Gastroesophageal sphincter (tissue), 3 donors: ENCODE measurements around the gene LIN37.

ENCODE experiments used
- EP300 ChIP-seq: sonication (generic); formaldehyde crosslinking; IDR thresholded peaks from one replicate; pipeline ENCODE4 v1.6.1; 2017; ENCODE audit warnings: antibody characterized with exemption, mild to moderate bottlenecking
- POLR2A ChIP-seq, 2 donors: fragments of 450-650 bp; IDR thresholded peaks; one replicate each; pipeline ENCODE4 v1.6.1; 2017; ENCODE audit warnings: antibody characterized with exemption in 2 of 2, mild to moderate bottlenecking in 2 of 2, moderate library complexity in 1 of 2
- POLR2AphosphoS5 ChIP-seq: sonication (generic); formaldehyde crosslinking; IDR thresholded peaks from one replicate; pipeline ENCODE4 v1.6.1; 2017; ENCODE audit warnings: antibody characterized with exemption
- TF ChIP-seq, protein P1 (sequence below), 4 experiments: fragments of 200-600 bp in 2 of 4; fragments of 450-650 bp in 2 of 4; sonication (generic) in 1 of 4; IDR thresholded peaks; one replicate each; pipeline ENCODE4 v1.5.1; 2017 to 2019; ENCODE audit warnings: antibody characterized with exemption in 4 of 4, mild to moderate bottlenecking in 2 of 4, moderate library complexity in 2 of 4

GRCh38 chr19:35760711-35761349 is 12.5 kb downstream of the LIN37 start:
- TF ChIP-seq, protein P1, sequence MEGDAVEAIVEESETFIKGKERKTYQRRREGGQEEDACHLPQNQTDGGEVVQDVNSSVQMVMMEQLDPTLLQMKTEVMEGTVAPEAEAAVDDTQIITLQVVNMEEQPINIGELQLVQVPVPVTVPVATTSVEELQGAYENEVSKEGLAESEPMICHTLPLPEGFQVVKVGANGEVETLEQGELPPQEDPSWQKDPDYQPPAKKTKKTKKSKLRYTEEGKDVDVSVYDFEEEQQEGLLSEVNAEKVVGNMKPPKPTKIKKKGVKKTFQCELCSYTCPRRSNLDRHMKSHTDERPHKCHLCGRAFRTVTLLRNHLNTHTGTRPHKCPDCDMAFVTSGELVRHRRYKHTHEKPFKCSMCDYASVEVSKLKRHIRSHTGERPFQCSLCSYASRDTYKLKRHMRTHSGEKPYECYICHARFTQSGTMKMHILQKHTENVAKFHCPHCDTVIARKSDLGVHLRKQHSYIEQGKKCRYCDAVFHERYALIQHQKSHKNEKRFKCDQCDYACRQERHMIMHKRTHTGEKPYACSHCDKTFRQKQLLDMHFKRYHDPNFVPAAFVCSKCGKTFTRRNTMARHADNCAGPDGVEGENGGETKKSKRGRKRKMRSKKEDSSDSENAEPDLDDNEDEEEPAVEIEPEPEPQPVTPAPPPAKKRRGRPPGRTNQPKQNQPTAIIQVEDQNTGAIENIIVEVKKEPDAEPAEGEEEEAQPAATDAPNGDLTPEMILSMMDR (IDR thresholded peaks at IDR 0.05) = no peak
- no peak for TF ChIP-seq POLR2A (IDR thresholded peaks at IDR 0.05)
- no peak for TF ChIP-seq EP300
- no peak for TF ChIP-seq POLR2AphosphoS5
